Neural progenitor cell (in vitro differentiated cells): ENCODE results near the gene NCR2. TPM values are rescaled to one million over a fixed set of nuclear protein-coding genes. Genes with fewer than 3 reads are reported as not detected.

ENCODE experiments used
- DNase-seq: peaks from one replicate; pipeline ENCODE4 v3.0.0-alpha.2; 2016; ENCODE audit warnings: low spot score
- H2AFZ ChIP-seq: fragments of 200-600 bp; sonication (generic); replicated peaks from 2 replicates; pipeline ENCODE4 v1.6.1; 2016; ENCODE audit warnings: antibody characterized with exemption
- H3F3A ChIP-seq: fragments of 200-600 bp; sonication (generic); 2 replicates; pipeline ENCODE4 v1.6.1; 2016; ENCODE audit warnings: antibody characterized with exemption, low read depth
- H3K27ac ChIP-seq: fragments of 200-600 bp; sonication (generic); 2 replicates; pipeline ENCODE4 v1.5.1; 2016; ENCODE audit warnings: mild to moderate bottlenecking
- H3K27me3 ChIP-seq: fragments of 200-600 bp; sonication (generic); 2 replicates; pipeline ENCODE4 v1.6.1; 2016; ENCODE audit warnings: mild to moderate bottlenecking, moderate library complexity
- H3K36me3 ChIP-seq: fragments of 200-600 bp; sonication (generic); 2 replicates; pipeline ENCODE4 v1.5.1; 2016
- H3K4me1 ChIP-seq: fragments of 200-600 bp; sonication (generic); 2 replicates; pipeline ENCODE4 v1.6.1; 2016; ENCODE audit warnings: mixed run types
- H3K4me2 ChIP-seq: fragments of 200-600 bp; sonication (generic); 2 replicates; pipeline ENCODE4 v1.6.1; 2016
- H3K4me3 ChIP-seq: fragments of 200-600 bp; sonication (generic); 2 replicates; pipeline ENCODE4 v1.5.1; 2016
- H3K79me2 ChIP-seq: fragments of 200-600 bp; sonication (generic); 2 replicates; pipeline ENCODE4 v1.6.1; 2016; ENCODE audit warnings: low read depth
- H3K9ac ChIP-seq: fragments of 200-600 bp; sonication (generic); 2 replicates; pipeline ENCODE4 v1.6.1; 2016
- H3K9me3 ChIP-seq: fragments of 200-600 bp; sonication (generic); 2 replicates; pipeline ENCODE4 v1.5.1; 2016; ENCODE audit warnings: low read depth
- H4K20me1 ChIP-seq: fragments of 200-600 bp; sonication (generic); 2 replicates; pipeline ENCODE4 v1.6.1; 2016; ENCODE audit warnings: low read depth
- H3K27ac Mint-ChIP-seq: 3 replicates; pipeline ENCODE4 v1.8.0; 2021; ENCODE audit warnings: mixed read lengths
- H3K27me3 Mint-ChIP-seq: 2 replicates; pipeline ENCODE4 v1.8.0; 2022; ENCODE audit warnings: low read depth, mild to moderate bottlenecking, inconsistent platforms, moderate library complexity, mixed read lengths; ENCODE audit not compliant: insufficient read depth
- H3K36me3 Mint-ChIP-seq: 3 replicates; pipeline ENCODE4 v1.8.0; 2021; ENCODE audit warnings: mixed read lengths
- H3K4me1 Mint-ChIP-seq: 3 replicates; pipeline ENCODE4 v1.8.0; 2021; ENCODE audit warnings: mixed read lengths
- H3K4me3 Mint-ChIP-seq: 3 replicates; pipeline ENCODE4 v1.8.0; 2021; ENCODE audit warnings: mild to moderate bottlenecking, moderate library complexity, mixed read lengths
- H3K9me3 Mint-ChIP-seq: 3 replicates; pipeline ENCODE4 v1.8.0; 2020; ENCODE audit warnings: mixed read lengths
- CTCF ChIP-seq: fragments of 200-600 bp; sonication (generic); IDR thresholded peaks from 2 replicates; pipeline ENCODE4 v1.5.1; 2017; ENCODE audit warnings: antibody characterized with exemption, mild to moderate bottlenecking
- EZH2 ChIP-seq: fragments of 200-600 bp; sonication (generic); IDR thresholded peaks from 2 replicates; pipeline ENCODE4 v1.6.1; 2017; ENCODE audit warnings: antibody characterized with exemption, mild to moderate bottlenecking, moderate library complexity
- EZH2phosphoT487 ChIP-seq: fragments of 200-600 bp; sonication (generic); IDR thresholded peaks from 2 replicates; pipeline ENCODE4 v1.6.1; 2017; ENCODE audit warnings: antibody characterized with exemption
- small RNA-seq: library from RNA; depleted of rRNA; stranded (forward); fragments of <200 nt; gene quantifications from one replicate; pipeline ENCODE3, GENCODE V24; 2015
- total RNA-seq: library from RNA; depleted of rRNA; stranded (reverse); fragments of >200 nt; gene quantifications from 2 replicates; pipeline ENCODE4 v1.2.3, GENCODE V29; 2015; ENCODE audit warnings: low replicate concordance

Gene NCR2
- total RNA-seq, 1 donor from 2014 or later, result not detected

GRCh38 chr6:41399424-41399823 lies 64.0 kb downstream of the NCR2 start:
- Histone ChIP-seq H3F3A (no peaks in the 10 kb centered on the region), H3K4me3 (no peak overlapping the region), H4K20me1 (no peaks in the 10 kb centered on the region), H3K27ac (no peak overlapping the region), H3K9ac (no peak overlapping the region), H3K36me3 (no peaks in the 10 kb centered on the region), H3K4me1 (no peaks in the 10 kb centered on the region), H3K4me2 (no peak overlapping the region), H3K27me3 (peaks cover 100% of the 10 kb centered on the region), H3K9me3 (no peaks in the 10 kb centered on the region), H3K79me2 (no peaks in the 10 kb centered on the region), H2AFZ (no peak overlapping the region)
- peaks cover 17% of the 10 kb centered on the region for H3K27me3 Mint-ChIP-seq
- peak overlapping the region; percentile 37 for H3K4me3 Mint-ChIP-seq
- peaks cover 21% of the 10 kb centered on the region for H3K9me3 Mint-ChIP-seq
- no peak for DNase-seq
- peaks cover 2% of the 10 kb centered on the region for H3K36me3 Mint-ChIP-seq
- TF ChIP-seq EZH2, result no peak
- TF ChIP-seq EZH2phosphoT487, result no peak
- no peak for TF ChIP-seq CTCF
- H3K27ac Mint-ChIP-seq, result no peak overlapping the region
- peaks cover 7% of the 10 kb centered on the region for H3K4me1 Mint-ChIP-seq

Small RNA genes within 50 kb of the gene (small RNA-seq; reads per million reads assigned to genes)
- not detected for gene RNU6-643P

Other genes with a start within 250 kb of the NCR2 start
- not detected in 2 replicates for gene TREML1, start 181.3 kb upstream of the NCR2 start, total RNA-seq
- not detected in 2 replicates for gene TREM2, start 172.5 kb upstream of the NCR2 start, total RNA-seq
- not detected in 2 replicates for gene TREML2, start 134.5 kb upstream of the NCR2 start, total RNA-seq
- not detected in 2 replicates for gene TREML4, start 107.3 kb upstream of the NCR2 start, total RNA-seq
- gene TREM1, start 48.9 kb upstream of the NCR2 start, total RNA-seq, result not detected in 2 replicates
- 2.7 and 6.9 TPM in 2 replicates for gene FOXP4, start 210.8 kb downstream of the NCR2 start, total RNA-seq